EH (cell line): ENCODE data around the gene PDK2.

Experiments used
- DNase-seq: peaks from one replicate; pipeline ENCODE4 v3.0.0-alpha.2; 2015; ENCODE audit warnings: low read depth

PDK2 gene

GRCh38 chr17:50150354-50151040 is 55.3 kb downstream of the PDK2 start, which contains the start of gene PPP1R9B:
Gene PPP1R9B (minus strand): TSS chr17:50150677. CDS start chr17:50150513, 164 bp downstream.
- DNase-seq, result no peak

GRCh38 chr17:50151041-50151936 is 56.1 kb downstream of the PDK2 start:
- peak; percentile 93 for DNase-seq

- peak; percentile 93 for DNase-seq
These were observed 56.9 kb downstream of the PDK2 start for GRCh38 chr17:50151937-50152547.

GRCh38 chr17:50152736-50153135 is 57.6 kb downstream of the PDK2 start:
- DNase-seq, result no peak

DNA sequence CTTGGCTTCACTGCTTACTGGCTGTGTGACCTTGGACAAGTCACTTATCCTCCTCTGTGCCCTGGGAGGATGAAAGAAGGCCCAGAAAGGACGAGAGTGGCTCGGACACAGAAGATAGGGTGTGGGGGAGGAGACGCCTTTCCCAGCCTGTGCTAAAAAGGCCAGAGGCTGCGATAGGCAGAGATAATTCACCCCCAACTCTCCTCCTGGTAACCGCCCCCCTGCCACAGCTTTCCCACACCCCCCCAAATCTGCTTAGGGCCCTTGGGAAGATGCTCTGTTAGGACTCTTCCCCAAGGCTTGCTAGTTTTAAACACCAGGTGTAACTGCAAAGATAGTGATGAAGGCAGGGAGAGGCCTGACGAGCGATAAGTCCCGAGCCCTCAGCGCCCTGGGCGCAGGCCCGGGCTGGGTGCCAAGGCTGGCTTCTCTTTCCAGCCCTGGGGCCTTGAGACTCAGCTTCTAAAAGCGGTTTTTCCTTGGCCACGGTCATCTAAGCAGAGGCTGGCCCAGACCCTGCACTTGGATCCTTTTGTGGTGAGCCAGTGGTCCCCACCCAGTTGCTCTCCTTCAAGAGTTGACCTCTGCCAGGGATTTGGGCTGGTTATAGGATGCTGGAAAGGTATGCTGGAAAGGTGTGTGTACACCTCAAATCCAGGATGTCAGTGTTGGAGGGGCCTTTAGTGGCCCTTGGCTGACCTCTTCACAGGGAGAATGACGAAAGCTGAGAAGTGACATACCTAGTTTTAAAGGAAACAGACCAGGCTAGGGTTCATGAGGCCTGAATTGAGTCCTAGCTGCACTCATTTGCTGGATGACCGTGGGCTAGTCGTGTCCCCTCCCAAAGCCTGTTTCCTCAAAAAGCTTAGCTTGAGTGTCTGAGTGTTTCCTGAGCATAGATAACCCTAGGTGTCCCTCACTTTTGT is 58.8 kb downstream of the PDK2 start:
- peak; percentile 47 for DNase-seq

DNA sequence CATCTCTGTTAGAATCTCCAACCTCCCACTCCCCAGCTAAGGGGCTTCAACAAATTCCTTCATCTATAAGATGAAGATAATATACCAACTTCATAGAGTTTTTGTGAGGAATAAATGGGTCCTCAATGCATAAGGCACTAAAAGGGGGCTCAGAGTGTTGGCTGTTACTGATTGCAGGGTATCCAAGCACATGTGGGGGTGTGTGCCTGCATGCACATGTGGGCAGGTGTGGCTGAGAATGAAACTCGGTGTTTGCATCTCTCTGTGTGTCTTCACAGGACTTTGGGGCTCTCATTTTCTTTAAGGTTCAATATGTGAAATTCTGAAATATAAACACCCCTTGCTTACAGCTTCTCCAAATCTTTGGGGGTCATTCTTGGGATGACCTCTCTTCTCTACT is 59.5 kb downstream of the PDK2 start:
- DNase-seq, result no peak

DNA sequence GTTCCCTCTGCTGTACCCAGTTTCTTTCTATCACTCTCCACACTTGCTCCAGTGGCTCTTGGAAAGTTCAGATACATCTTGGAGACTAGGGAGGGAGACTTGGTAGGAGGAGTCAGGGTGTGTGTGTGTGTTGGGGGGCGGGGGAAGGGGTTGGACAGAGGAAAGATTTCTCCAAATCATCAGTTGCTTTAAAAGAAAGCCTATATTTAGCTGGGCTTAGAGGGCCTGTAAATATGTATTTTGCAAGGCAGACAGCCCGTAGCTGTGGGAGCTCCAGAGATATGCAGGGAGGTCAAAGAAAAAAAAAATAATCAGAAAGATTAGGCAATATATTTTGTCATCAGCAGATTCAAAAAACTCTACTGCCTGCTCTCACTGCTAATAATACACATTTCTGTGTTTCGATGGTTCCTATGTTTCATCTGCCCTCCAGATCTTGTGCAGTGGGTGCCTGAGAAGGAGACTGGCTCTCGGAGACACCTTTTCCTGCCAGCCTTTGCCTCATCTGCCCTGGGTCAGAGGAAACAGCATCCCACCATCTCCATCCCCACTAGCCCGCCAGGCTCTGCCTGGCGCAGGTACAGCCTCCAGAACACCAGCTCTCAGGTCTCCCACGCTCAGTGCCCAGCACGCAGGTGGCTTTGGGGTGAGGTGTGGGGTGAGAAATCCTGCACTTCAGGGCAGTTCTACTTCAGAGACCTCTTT is 60.1 kb downstream of the PDK2 start:
- DNase-seq, result peak; percentile 72

DNA sequence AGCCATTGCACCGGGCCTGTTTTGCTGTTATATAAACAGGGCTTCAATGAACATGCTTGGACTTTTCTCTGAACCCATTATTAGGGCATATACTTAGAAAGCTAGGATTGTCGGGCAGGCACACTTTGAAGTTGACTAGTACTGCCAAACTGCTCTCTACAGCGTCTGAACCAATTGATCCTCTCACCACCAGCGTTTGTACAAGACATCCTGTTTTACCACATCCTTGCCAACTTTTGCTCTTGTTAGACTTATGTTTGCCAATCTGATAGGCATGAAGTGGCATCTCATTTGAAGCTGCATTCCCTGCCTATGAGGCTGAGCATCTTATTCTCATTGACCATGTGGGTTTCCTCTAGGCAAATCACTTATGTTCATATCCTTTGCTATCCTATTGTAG is 62.7 kb downstream of the PDK2 start:
- no peak for DNase-seq

GRCh38 chr17:50161023-50161910 is 66.1 kb downstream of the PDK2 start:
- peak; percentile 89 for DNase-seq
